AG09309 (cell line): ENCODE measurements around the gene MRPL54.

Experiments
- DNase-seq: peaks from one replicate; pipeline ENCODE4 v3.0.0-alpha.2; 2010; ENCODE audit warnings: low read depth
- H3K4me3 ChIP-seq: 2 replicates; pipeline ENCODE4 v1.5.1; 2011; ENCODE audit warnings: mild to moderate bottlenecking, low read depth, low read length, moderate library complexity; ENCODE audit not compliant: control insufficient read depth
- CTCF ChIP-seq: IDR thresholded peaks from 2 replicates; pipeline ENCODE4 v1.5.1; 2011; ENCODE audit warnings: mild to moderate bottlenecking, low read depth, low read length, inconsistent platforms; ENCODE audit not compliant: insufficient read depth, control insufficient read depth; ENCODE audit errors: missing control alignments

Gene MRPL54

GRCh38 chr19:3768748-3769099, 6.2 kb downstream of the MRPL54 start:
- TF ChIP-seq CTCF: no peak
- no peak overlapping the region for H3K4me3 ChIP-seq

GRCh38 chr19:3769494-3769893, 7.0 kb downstream of the MRPL54 start:
- no peak overlapping the region for H3K4me3 ChIP-seq
- TF ChIP-seq CTCF: no peak
- DNase-seq: no peak

More at GRCh38 chr19:3768748-3769099, 6.2 kb downstream of the MRPL54 start:
- no peak for DNase-seq

- TF ChIP-seq CTCF: no peak
- no peak for DNase-seq
- no peak overlapping the region for H3K4me3 ChIP-seq
Measured at GRCh38 chr19:3770136-3770999, 7.9 kb downstream of the MRPL54 start.

GRCh38 chr19:3771000-3771905, 8.8 kb downstream of the MRPL54 start:
- DNase-seq: no peak
- no peak overlapping the region for H3K4me3 ChIP-seq
- no peak for TF ChIP-seq CTCF

- DNase-seq: no peak
Measured at GRCh38 chr19:3771906-3772455, 9.5 kb downstream of the MRPL54 start, which contains the start of gene RAX2. TSS of gene RAX2 (minus strand) at chr19:3772228. CDS start at chr19:3771742, 486 bp downstream.

More at GRCh38 chr19:3771906-3772455, 9.5 kb downstream of the MRPL54 start, which contains the start of gene RAX2:
- TF ChIP-seq CTCF: no peak
- no peak within 1 kb of the TSS for H3K4me3 ChIP-seq
